Measurements from ENCODE around the gene FAM53A. TPM values are rescaled to one million over a fixed set of nuclear protein-coding genes. Genes with fewer than 3 reads are reported as not detected.

FAM53A gene
- total RNA-seq, 1 experiment from 2014 or later = 3.1 TPM

- Histone ChIP-seq H3K9ac (ENCODE audit: low read length) (no peak overlapping the region), H3K4me3 (ENCODE audit: low read length) (no peak overlapping the region), H3K4me1 (ENCODE audit: insufficient read depth, low read length) (no peaks in the 10 kb centered on the region), H3K9me2 (replicated peaks; ENCODE audit: low read length) (no peaks in the 10 kb centered on the region), H3K27ac (ENCODE audit: low read length) (no peak overlapping the region), H2AFZ (ENCODE audit: low read length) (no peak overlapping the region), H3K36me3 (ENCODE audit: low read depth, low read length) (no peaks in the 10 kb centered on the region), H3K27me3 (ENCODE audit: low read length) (no peaks in the 10 kb centered on the region), H3K4me2 (ENCODE audit: low read length) (no peak overlapping the region), H3K79me2 (ENCODE audit: low read length) (no peaks in the 10 kb centered on the region), H3K9me3 (ENCODE audit: low read length) (no peaks in the 10 kb centered on the region), H3F3A (ENCODE audit: low read length, unreplicated experiment) (no peaks in the 10 kb centered on the region), H4K20me1 (ENCODE audit: low read length) (no peaks in the 10 kb centered on the region)
- ChIA-PET POLR2A (ENCODE audit: unreplicated experiment) (no interaction called here), CTCF (no interaction called here)
- intact Hi-C loops (cut with micrococcal nuclease) = no loop called here
- DNase-seq (no peak), ATAC-seq (no peak)
- TF ChIP-seq EZH2phosphoT487 (IDR thresholded peaks at IDR 0.05; ENCODE audit: borderline replicate concordance, low read length) = no peak
- no peak for TF ChIP-seq EZH2 (IDR thresholded peaks at IDR 0.05; ENCODE audit: low read length, unreplicated experiment)
- TF ChIP-seq CTCF (conservative IDR thresholded peaks at IDR 0.05; ENCODE audit: low read depth, low read length) = no peak
- BruUV-seq (replicated peaks) = no TSS peak
Measured at GRCh38 chr4:1613099-1613495, 71.0 kb downstream of the FAM53A start.

- Histone ChIP-seq H3K79me2 (ENCODE audit: low read length) (no peaks in the 10 kb centered on the region), H3K36me3 (ENCODE audit: low read depth, low read length) (no peaks in the 10 kb centered on the region), H3K4me1 (ENCODE audit: insufficient read depth, low read length) (no peaks in the 10 kb centered on the region), H3K9ac (ENCODE audit: low read length) (no peak overlapping the region), H3K27ac (ENCODE audit: low read length) (no peak overlapping the region), H3K27me3 (ENCODE audit: low read length) (no peaks in the 10 kb centered on the region), H4K20me1 (ENCODE audit: low read length) (no peaks in the 10 kb centered on the region), H3K9me3 (ENCODE audit: low read length) (no peaks in the 10 kb centered on the region), H3F3A (ENCODE audit: low read length, unreplicated experiment) (no peaks in the 10 kb centered on the region), H2AFZ (ENCODE audit: low read length) (no peak overlapping the region), H3K9me2 (replicated peaks; ENCODE audit: low read length) (no peaks in the 10 kb centered on the region), H3K4me2 (ENCODE audit: low read length) (no peak overlapping the region), H3K4me3 (ENCODE audit: low read length) (no peak overlapping the region)
- DNase-seq (no peak), ATAC-seq (no peak)
- no TSS peak for BruUV-seq (replicated peaks)
- no peak for TF ChIP-seq CTCF (conservative IDR thresholded peaks at IDR 0.05; ENCODE audit: low read depth, low read length)
- POLR2A ChIA-PET (ENCODE audit: unreplicated experiment) = no interaction called here
- intact Hi-C loops (cut with micrococcal nuclease) = no loop called here
- CTCF ChIA-PET = no interaction called here
Measured at GRCh38 chr4:1612278-1613098, 71.6 kb downstream of the FAM53A start.

- no peak overlapping the region for H3K9ac ChIP-seq (ENCODE audit: low read length)
- H3K4me1 ChIP-seq (ENCODE audit: insufficient read depth, low read length) = no peaks in the 10 kb centered on the region
- H3K4me3 ChIP-seq (ENCODE audit: low read length) = no peak overlapping the region
- BruUV-seq (replicated peaks) = no TSS peak
- H3K4me2 ChIP-seq (ENCODE audit: low read length) = no peak overlapping the region
- CTCF ChIA-PET = no interaction called here
- TF ChIP-seq EZH2 (IDR thresholded peaks at IDR 0.05; ENCODE audit: low read length, unreplicated experiment) (no peak), EZH2phosphoT487 (IDR thresholded peaks at IDR 0.05; ENCODE audit: borderline replicate concordance, low read length) (no peak), CTCF (conservative IDR thresholded peaks at IDR 0.05; ENCODE audit: low read depth, low read length) (no peak)
- no peaks in the 10 kb centered on the region for H3F3A ChIP-seq (ENCODE audit: low read length, unreplicated experiment)
- no peak overlapping the region for H2AFZ ChIP-seq (ENCODE audit: low read length)
- no peaks in the 10 kb centered on the region for H3K27me3 ChIP-seq (ENCODE audit: low read length)
- intact Hi-C loops (cut with micrococcal nuclease) = no loop called here
- no peaks in the 10 kb centered on the region for H3K9me2 ChIP-seq (replicated peaks; ENCODE audit: low read length)
- no peaks in the 10 kb centered on the region for H3K79me2 ChIP-seq (ENCODE audit: low read length)
- no peaks in the 10 kb centered on the region for H3K36me3 ChIP-seq (ENCODE audit: low read depth, low read length)
- DNase-seq (no peak), ATAC-seq (no peak)
- H4K20me1 ChIP-seq (ENCODE audit: low read length) = no peaks in the 10 kb centered on the region
- POLR2A ChIA-PET (ENCODE audit: unreplicated experiment) = no interaction called here
- no peak overlapping the region for H3K27ac ChIP-seq (ENCODE audit: low read length)
- no peaks in the 10 kb centered on the region for H3K9me3 ChIP-seq (ENCODE audit: low read length)
Measured at GRCh38 chr4:1611501-1611870, 72.6 kb downstream of the FAM53A start.

All from PC-3 (cell line).